Ovary (tissue), 3 donors: ENCODE results near the gene PLPP1.

Experiments
- EP300 ChIP-seq: sonication (generic); formaldehyde crosslinking; IDR thresholded peaks from one replicate; pipeline ENCODE4 v1.6.1; 2017; ENCODE audit warnings: antibody characterized with exemption
- POLR2A ChIP-seq: fragments of 450-650 bp; IDR thresholded peaks from one replicate; pipeline ENCODE4 v1.6.1; 2017; ENCODE audit warnings: antibody characterized with exemption, mild to moderate bottlenecking, moderate library complexity
- TF ChIP-seq, protein P1 (sequence below), 3 donors: fragments of 450-650 bp in 2 of 3; fragments of 200-600 bp in 1 of 3; IDR thresholded peaks; one replicate each; pipeline versions ENCODE4 v1.5.1 to v1.8.0; 2016 to 2022; ENCODE audit warnings: antibody characterized with exemption in 3 of 3, mild to moderate bottlenecking in 1 of 3
- donor health status: DM: no; HTN: no; CAD: no.

DNA sequence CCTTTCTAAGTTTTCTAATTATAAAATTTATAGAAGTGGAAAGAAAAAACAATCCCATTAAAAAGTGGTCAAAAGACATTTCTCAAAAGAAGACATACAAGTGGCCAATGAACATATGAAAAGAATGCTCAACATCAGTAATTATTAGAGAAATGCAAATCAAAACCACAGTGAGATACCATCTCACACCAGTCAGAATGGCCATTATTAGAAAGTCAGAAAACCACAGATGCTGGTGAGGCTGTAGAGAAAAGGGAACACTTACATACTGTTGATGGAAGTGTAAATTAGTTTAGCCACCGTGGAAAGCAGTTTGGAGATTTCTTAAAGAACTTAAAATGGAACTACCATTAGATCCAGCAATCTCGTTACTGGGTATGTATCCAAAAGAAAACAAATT lies 23.7 kb upstream of the PLPP1 start:
- TF ChIP-seq, protein P1, sequence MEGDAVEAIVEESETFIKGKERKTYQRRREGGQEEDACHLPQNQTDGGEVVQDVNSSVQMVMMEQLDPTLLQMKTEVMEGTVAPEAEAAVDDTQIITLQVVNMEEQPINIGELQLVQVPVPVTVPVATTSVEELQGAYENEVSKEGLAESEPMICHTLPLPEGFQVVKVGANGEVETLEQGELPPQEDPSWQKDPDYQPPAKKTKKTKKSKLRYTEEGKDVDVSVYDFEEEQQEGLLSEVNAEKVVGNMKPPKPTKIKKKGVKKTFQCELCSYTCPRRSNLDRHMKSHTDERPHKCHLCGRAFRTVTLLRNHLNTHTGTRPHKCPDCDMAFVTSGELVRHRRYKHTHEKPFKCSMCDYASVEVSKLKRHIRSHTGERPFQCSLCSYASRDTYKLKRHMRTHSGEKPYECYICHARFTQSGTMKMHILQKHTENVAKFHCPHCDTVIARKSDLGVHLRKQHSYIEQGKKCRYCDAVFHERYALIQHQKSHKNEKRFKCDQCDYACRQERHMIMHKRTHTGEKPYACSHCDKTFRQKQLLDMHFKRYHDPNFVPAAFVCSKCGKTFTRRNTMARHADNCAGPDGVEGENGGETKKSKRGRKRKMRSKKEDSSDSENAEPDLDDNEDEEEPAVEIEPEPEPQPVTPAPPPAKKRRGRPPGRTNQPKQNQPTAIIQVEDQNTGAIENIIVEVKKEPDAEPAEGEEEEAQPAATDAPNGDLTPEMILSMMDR (IDR thresholded peaks at IDR 0.05): no peak
- no peak for TF ChIP-seq POLR2A
- no peak for TF ChIP-seq EP300
